NB4 (cell line): ENCODE measurements around the gene PMAIP1.

ENCODE experiments used
- POLR2A ChIP-seq: IDR thresholded peaks from 2 replicates; pipeline ENCODE4 v1.6.1; 2011; ENCODE audit warnings: mild to moderate bottlenecking; ENCODE audit not compliant: insufficient read length; ENCODE audit errors: extremely low read depth
- TF ChIP-seq, protein P1 (sequence below): IDR thresholded peaks from one replicate; pipeline ENCODE4 v1.5.1; 2012; ENCODE audit warnings: low read depth, low read length

DNA sequence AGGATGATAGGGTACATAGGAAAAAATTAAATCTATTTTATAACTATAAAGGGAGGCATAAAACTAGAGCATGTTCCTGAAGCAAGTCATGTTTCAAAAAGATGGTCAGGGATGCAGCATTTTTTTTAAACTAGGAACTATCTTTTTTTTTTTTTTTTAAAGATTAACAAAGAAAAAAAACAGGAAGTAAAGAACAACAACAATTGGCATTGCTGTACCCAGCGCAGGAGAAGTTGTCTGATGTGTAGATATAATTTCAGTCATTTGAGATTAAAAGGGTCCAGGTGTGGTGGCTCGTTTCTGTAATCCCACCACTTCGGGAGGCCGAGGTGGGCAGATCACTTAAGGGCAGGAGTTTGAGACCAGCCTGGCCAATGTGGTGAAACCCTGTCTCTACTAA lies 41.5 kb downstream of the PMAIP1 start:
- TF ChIP-seq, protein P1, sequence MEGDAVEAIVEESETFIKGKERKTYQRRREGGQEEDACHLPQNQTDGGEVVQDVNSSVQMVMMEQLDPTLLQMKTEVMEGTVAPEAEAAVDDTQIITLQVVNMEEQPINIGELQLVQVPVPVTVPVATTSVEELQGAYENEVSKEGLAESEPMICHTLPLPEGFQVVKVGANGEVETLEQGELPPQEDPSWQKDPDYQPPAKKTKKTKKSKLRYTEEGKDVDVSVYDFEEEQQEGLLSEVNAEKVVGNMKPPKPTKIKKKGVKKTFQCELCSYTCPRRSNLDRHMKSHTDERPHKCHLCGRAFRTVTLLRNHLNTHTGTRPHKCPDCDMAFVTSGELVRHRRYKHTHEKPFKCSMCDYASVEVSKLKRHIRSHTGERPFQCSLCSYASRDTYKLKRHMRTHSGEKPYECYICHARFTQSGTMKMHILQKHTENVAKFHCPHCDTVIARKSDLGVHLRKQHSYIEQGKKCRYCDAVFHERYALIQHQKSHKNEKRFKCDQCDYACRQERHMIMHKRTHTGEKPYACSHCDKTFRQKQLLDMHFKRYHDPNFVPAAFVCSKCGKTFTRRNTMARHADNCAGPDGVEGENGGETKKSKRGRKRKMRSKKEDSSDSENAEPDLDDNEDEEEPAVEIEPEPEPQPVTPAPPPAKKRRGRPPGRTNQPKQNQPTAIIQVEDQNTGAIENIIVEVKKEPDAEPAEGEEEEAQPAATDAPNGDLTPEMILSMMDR: no peak
- no peak for TF ChIP-seq POLR2A
